Hypothalamus (tissue), 51 donors: Measurements from ENCODE around the gene CDKAL1.
"Not testable (repeated sequence)": the region's sequence is repeated elsewhere in the genome, so short reads cannot be mapped to it uniquely, and the experiment has no call there.

Experiments used
- DNase-seq, 51 donors: peaks; one replicate each; lab custom pipeline; 2025; lab: John Stamatoyannopoulos, UW

The CDKAL1 gene

GRCh38 chr6:21084656-21085055, 550.4 kb downstream of the CDKAL1 start:
- no peak for DNase-seq

- no peak for DNase-seq
Observed at GRCh38 chr6:21085211-21085610, 551.0 kb downstream of the CDKAL1 start.

GRCh38 chr6:21085643-21086042, 551.4 kb downstream of the CDKAL1 start:
- no peak for DNase-seq

GRCh38 chr6:21087188-21087587, 552.9 kb downstream of the CDKAL1 start:
- DNase-seq = no peak

- DNase-seq = no peak
Observed at GRCh38 chr6:21091411-21091810, 557.2 kb downstream of the CDKAL1 start.

DNA sequence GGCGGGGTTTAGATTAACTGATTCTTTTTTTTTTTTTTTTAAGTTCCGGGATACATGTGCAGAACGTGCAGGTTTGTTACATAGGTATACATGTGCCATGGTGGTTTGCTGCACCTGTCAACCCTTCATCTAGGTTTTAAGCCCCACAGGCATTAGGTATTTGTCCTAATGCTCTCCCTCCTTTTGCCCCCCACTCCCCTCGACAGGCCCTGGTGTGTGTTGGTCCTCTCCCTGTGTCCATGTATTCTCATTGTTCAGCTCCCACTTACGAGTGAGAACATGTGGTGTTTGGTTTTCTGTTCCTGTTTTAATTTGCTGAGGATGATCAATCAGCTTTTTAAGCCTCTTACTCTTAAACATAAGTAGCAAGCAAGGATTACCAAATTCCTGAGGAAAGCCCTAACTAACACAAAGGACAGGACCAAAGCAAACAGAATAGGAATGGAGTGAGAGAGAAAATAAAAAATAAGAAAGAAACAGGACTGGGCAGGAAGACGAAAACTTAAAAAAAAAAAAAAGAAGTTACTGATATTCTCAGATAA, 558.0 kb downstream of the CDKAL1 start:
- DNase-seq = not testable (repeated sequence)

GRCh38 chr6:21095462-21095861, 561.2 kb downstream of the CDKAL1 start:
- no peak for DNase-seq

GRCh38 chr6:21098134-21098533, 563.9 kb downstream of the CDKAL1 start:
- no peak for DNase-seq

DNA sequence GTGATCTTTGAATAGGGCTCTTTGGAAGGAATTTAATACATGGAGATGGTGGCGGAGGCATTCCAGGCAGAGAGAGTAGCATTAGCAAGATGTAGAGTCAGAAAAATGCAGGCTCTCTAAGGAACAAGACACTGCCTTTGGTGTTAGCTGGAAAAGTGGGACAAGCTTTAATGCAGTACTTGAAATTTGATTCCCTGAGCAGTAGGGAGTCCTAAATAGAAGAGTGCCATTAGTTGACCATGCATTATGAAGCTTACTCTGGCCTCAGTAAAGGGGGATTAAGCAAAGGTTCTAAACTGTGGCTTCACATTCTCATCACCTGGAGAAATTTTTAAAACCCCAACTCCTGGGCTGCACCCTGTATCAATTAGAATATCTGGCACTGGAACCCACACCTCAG, 564.5 kb downstream of the CDKAL1 start:
- no peak for DNase-seq

DNA sequence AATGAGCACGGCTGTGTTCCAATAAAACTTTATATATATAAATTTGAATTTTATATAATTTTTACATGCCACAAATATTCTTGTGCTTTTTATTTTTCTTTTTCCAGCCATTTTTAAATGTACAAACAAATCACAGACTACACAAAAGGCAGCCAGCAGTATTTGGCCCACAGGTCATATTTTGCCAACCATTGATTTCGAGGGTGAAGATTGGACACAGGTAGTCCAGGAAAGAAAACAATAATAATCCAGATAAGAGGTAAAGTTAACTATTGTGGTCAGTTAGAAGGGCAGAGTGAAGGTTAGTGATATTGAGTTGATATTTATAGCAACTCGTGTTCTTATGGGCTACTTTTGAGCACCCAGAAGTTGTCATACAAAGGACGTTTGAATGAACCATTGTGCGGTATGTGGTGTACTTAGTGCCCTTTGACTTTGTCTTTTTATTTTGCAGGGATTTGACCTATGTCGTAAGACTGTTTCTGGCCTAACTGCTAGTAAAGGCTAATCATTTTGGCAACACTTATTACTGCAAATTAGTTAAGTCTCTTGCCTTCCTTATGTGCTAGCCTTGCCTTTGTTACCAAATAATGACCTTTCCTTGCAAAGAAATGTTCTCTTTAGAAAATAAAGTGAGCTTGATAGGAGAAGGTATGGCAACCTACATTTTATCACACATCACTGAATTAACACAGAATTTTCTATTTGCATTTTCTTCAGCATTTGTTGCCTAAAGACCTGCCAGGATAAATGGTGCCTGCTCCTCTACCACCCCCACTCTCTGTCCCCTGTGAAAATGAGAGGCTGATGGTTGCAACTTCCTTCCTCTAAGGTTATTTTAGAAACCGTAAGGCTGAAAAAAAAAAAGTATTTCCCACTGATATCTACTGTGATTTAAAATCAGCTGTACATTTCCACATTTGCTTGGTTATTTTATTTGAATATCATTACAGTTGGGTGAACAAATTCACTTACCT, 565.4 kb downstream of the CDKAL1 start:
- DNase-seq = no peak

DNA sequence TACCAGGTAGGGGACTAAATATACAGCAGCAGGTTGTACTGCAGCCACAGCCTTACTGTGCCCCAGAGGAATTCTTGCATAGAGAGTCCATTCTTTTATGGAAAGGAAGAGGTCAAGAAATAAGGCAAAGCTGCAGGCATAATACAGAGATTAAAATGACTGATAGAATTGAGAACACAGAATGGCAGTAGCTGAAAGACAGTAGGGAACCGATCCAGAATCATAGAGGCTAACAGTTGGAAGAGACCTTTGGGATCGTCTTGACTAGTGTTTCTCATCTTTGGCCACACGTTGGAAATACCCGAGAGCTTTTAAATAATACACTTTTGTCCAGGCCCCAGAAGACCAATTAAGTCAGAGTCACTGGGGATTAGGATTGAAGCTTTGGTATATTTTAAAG, 566.7 kb downstream of the CDKAL1 start:
- DNase-seq = no peak

DNA sequence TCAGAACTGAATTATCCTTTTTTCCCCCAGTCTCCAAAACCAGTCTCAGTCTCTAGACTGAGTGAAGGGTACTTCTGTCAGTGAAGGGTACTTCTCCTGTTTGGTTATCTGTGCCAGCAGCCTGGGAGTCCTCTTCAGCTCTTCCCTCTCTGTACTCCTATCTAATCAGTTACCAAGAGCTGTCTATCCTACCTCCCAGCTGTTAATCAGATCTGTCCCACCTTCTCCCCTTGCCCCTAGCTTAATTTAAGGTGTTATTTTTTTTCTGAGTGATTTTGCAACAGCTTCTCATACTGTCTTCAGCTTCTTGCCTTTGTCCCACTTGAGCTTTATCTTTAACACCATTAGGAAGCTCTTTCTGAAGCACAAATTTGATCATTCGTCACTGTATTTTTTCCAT, 567.4 kb downstream of the CDKAL1 start:
- no peak for DNase-seq

DNA sequence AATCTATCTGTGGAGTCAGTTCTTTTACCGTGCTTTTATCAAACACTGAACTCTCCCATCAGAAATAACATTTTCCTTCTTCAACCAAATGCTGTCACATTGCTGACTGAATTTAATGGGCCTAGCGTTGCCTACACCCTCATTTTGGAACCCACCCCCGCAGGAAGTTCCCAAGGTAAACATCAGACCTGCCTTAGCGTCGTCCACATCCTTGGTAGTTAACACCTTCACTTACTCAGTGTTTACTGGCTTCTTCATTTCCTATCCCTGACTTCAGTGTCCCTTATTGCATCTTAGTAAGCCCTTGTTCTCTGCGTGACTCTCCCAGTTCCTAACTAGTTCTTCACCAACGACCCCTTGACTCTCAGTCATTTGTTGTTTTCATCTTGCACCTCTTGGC, 567.9 kb downstream of the CDKAL1 start:
- no peak for DNase-seq

- no peak for DNase-seq
Observed at GRCh38 chr6:21102624-21103023, 568.4 kb downstream of the CDKAL1 start.

- no peak for DNase-seq
Observed at GRCh38 chr6:21103626-21104224, 569.5 kb downstream of the CDKAL1 start.

DNA sequence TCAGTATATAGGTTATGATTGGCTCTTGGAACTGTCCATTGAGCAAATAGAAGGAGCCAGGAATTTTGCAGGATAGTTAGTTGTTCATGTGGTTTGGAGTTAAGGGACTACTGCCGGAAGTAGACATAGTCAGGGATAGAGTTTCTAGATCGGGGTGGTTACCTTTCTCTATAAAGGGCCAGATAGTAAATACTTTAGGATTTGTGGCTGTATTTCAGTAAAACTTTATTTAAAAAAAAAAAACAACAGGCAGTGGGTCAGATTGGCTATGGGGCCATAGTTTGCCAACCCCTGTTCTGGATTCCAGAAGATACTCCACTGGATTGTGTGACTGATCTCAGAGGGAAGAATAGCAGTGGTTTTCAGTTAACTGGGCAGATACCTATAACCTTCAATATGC, 570.0 kb downstream of the CDKAL1 start:
- DNase-seq = no peak

DNA sequence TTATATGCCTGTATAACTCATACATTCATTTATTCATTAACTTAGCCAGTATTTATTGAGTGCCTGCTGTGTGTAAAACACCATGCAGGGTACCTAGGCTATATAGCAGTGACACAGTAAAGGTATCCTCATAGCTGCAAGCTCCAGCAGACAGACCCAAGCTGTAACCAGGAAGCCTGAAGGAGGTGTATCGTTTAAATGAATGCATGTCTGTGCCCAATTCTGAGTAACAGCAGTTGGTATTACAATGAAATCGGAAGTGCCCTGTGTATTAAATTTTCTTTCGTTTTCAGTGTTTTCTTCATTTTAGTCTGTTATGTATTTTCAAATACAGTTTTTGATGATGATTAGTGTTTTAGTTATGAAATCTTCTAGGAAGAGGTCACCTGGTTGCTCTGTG, 573.5 kb downstream of the CDKAL1 start:
- no peak for DNase-seq

GRCh38 chr6:21109391-21110178, 575.3 kb downstream of the CDKAL1 start:
- no peak for DNase-seq

GRCh38 chr6:21110684-21111083, 576.4 kb downstream of the CDKAL1 start:
- DNase-seq = no peak

DNA sequence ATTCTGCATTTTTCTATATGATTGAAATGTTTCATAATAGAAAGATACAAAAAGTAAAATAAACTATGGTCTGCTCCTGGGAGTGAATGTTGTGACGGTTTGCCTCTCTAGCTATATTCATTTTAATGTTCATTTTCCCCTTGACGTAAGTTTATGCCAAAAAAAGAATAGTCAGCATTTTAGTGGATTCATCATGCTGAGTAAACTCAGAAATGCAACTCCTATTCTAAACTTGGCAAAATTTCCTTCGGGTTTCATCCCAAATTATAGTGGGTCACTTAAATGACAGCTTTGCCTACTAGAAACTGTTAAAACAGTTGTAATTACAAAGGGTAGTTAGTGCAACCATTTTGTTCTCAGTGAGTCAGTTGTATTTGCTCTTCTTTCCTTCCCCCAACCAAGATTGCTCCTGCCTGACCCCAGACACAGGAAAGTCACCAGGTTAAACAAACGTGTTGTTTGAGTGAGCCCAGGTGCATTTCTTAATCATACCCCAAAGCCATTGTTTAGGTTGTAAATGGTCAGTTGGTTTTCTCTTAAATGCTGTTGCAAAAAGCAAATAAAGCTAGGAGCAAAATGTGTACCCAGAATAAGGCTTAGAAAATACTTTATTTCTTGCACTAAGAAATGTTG, 577.0 kb downstream of the CDKAL1 start:
- DNase-seq = no peak

DNA sequence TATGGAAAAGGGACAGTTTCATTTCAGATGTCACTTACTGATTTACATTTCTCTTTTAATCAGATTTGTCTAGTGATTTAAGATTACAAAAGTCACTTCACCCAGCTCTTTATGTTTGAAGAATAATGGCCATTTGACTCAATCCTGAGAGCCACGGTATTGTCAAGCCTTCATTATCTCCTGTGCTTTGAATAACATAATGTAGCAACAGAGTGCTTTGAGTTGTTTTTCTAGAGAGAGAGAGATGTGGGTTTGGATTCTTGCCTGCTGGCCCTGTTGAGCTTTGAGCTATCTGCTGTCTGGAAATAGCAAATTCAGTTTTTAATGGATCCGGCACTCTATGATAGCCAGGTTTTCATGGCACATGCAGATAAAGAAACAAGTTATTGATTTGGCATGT, 580.9 kb downstream of the CDKAL1 start:
- DNase-seq = no peak
